ENCODE data around the gene SHLD1. TPM values are rescaled to one million over a fixed set of nuclear protein-coding genes. Genes with fewer than 3 reads are reported as not detected.
"Not testable (repeated sequence)": the region's sequence is repeated elsewhere in the genome, so short reads cannot be mapped to it uniquely, and the experiment has no call there.

Gene SHLD1
- total RNA-seq, 1 donor from 2014 or later = 6.2 TPM

GRCh38 chr20:5737619-5737953, 12.6 kb upstream of the SHLD1 start:
- DNase-seq = no peak

GRCh38 chr20:5737966-5738365, 12.2 kb upstream of the SHLD1 start:
- no peak for DNase-seq

GRCh38 chr20:5740643-5741042, 9.6 kb upstream of the SHLD1 start:
- not testable (repeated sequence) for DNase-seq

GRCh38 chr20:5741089-5741488, 9.1 kb upstream of the SHLD1 start:
- DNase-seq = no peak

GRCh38 chr20:5742041-5742440, 8.2 kb upstream of the SHLD1 start:
- DNase-seq = no peak

- DNase-seq = no peak
Measured at GRCh38 chr20:5745416-5746030, 4.7 kb upstream of the SHLD1 start.

GRCh38 chr20:5746064-5746463, 4.1 kb upstream of the SHLD1 start:
- no peak for DNase-seq

- no peak for DNase-seq
Measured at GRCh38 chr20:5748246-5748645, 2.0 kb upstream of the SHLD1 start.

GRCh38 chr20:5749512-5749951, 669 bp upstream of the SHLD1 start:
- DNase-seq = not testable (repeated sequence)

- no peak for DNase-seq
Measured at GRCh38 chr20:5751856-5752255, 1.7 kb downstream of the SHLD1 start.

- DNase-seq = no peak
Measured at GRCh38 chr20:5753814-5754213, 3.6 kb downstream of the SHLD1 start.

GRCh38 chr20:5757949-5758348, 7.7 kb downstream of the SHLD1 start:
- DNase-seq = no peak

- DNase-seq = peak; percentile 19
Measured at GRCh38 chr20:5766085-5766764, 16.0 kb downstream of the SHLD1 start.

GRCh38 chr20:5767493-5768098, 17.4 kb downstream of the SHLD1 start:
- DNase-seq = no peak

- DNase-seq = no peak
Measured at GRCh38 chr20:5770231-5770986, 20.2 kb downstream of the SHLD1 start.

- DNase-seq = no peak
Measured at GRCh38 chr20:5770987-5771318, 20.8 kb downstream of the SHLD1 start.

- no peak for DNase-seq
Measured at GRCh38 chr20:5772704-5773103, 22.5 kb downstream of the SHLD1 start.

GRCh38 chr20:5773589-5773988, 23.4 kb downstream of the SHLD1 start:
- no peak for DNase-seq

- no peak for DNase-seq
Measured at GRCh38 chr20:5776077-5776476, 25.9 kb downstream of the SHLD1 start.

- no peak for DNase-seq
Measured at GRCh38 chr20:5779071-5779900, 29.1 kb downstream of the SHLD1 start.

GRCh38 chr20:5780846-5781217, 30.6 kb downstream of the SHLD1 start:
- no peak for DNase-seq

- not testable (repeated sequence) for DNase-seq
Measured at GRCh38 chr20:5781367-5781766, 31.2 kb downstream of the SHLD1 start.
